Hepatocyte (in vitro differentiated cells): ENCODE results near the gene RFT1. TPM values are rescaled to one million over a fixed set of nuclear protein-coding genes. Genes with fewer than 3 reads are reported as not detected.

Source experiments
- DNase-seq: peaks from one replicate; pipeline ENCODE4 v3.0.0-alpha.2; 2016; ENCODE audit warnings: low spot score
- H2AFZ ChIP-seq: fragments of 200-600 bp; sonication (generic); 2 replicates; pipeline ENCODE4 v1.6.0; 2016; ENCODE audit warnings: antibody characterized with exemption, mild to moderate bottlenecking
- H3K27ac ChIP-seq: fragments of 200-600 bp; sonication (generic); 2 replicates; pipeline ENCODE4 v1.5.1; 2016; ENCODE audit warnings: mild to moderate bottlenecking
- H3K27me3 ChIP-seq: fragments of 200-600 bp; sonication (generic); 2 replicates; pipeline ENCODE4 v1.6.1; 2016
- H3K36me3 ChIP-seq: fragments of 200-600 bp; sonication (generic); replicated peaks from 2 replicates; pipeline ENCODE4 v1.5.1; 2016; ENCODE audit warnings: low read depth; ENCODE audit not compliant: insufficient read depth
- H3K4me1 ChIP-seq: fragments of 200-600 bp; sonication (generic); 2 replicates; pipeline ENCODE4 v1.5.1; 2016; ENCODE audit warnings: mild to moderate bottlenecking, moderate library complexity; ENCODE audit not compliant: insufficient read depth
- H3K4me2 ChIP-seq: fragments of 200-600 bp; sonication (generic); 2 replicates; pipeline ENCODE4 v1.6.0; 2016
- H3K4me3 ChIP-seq: fragments of 200-600 bp; sonication (generic); 2 replicates; pipeline ENCODE4 v1.5.1; 2016; ENCODE audit warnings: mild to moderate bottlenecking
- H3K79me2 ChIP-seq: fragments of 200-600 bp; sonication (generic); 2 replicates; pipeline ENCODE4 v1.6.0; 2017; ENCODE audit warnings: mild to moderate bottlenecking
- H3K9me2 ChIP-seq: fragments of 200-600 bp; sonication (generic); replicated peaks from 2 replicates; pipeline ENCODE4 v1.6.0; 2017; ENCODE audit warnings: mild to moderate bottlenecking; ENCODE audit not compliant: insufficient read depth
- H3K9me3 ChIP-seq: fragments of 200-600 bp; sonication (generic); 2 replicates; pipeline ENCODE4 v1.5.1; 2016; ENCODE audit warnings: low read depth, mild to moderate bottlenecking
- H4K20me1 ChIP-seq: fragments of 200-600 bp; sonication (generic); 2 replicates; pipeline ENCODE4 v1.6.0; 2016; ENCODE audit warnings: mild to moderate bottlenecking; ENCODE audit not compliant: insufficient read depth, poor library complexity, severe bottlenecking
- CTCF ChIP-seq: fragments of 200-600 bp; sonication (generic); IDR thresholded peaks from 2 replicates; pipeline ENCODE4 v1.5.1; 2016; ENCODE audit warnings: antibody characterized with exemption, mild to moderate bottlenecking; ENCODE audit not compliant: poor library complexity
- EZH2 ChIP-seq: fragments of 200-600 bp; sonication (generic); IDR thresholded peaks from 2 replicates; pipeline ENCODE4 v1.6.1; 2016; ENCODE audit warnings: antibody characterized with exemption, mild to moderate bottlenecking, borderline replicate concordance
- EZH2phosphoT487 ChIP-seq: fragments of 200-600 bp; sonication (generic); IDR thresholded peaks from one replicate; pipeline ENCODE4 v1.6.1; 2018; ENCODE audit warnings: antibody characterized with exemption, mild to moderate bottlenecking, low read depth, moderate library complexity; ENCODE audit not compliant: unreplicated experiment, severe bottlenecking
- WGBS: methylation state at CpG from one replicate; pipeline ENCODE4 v1.1.6; 2016; ENCODE audit warnings: low lambda C conversion rate; ENCODE audit errors: missing lambda C conversion rate; 5-methylcytosine and 5-hydroxymethylcytosine counted together
- polyA plus RNA-seq: library from polyadenylated mRNA; unstranded; fragments of >200 nt; fragmentation: Nextera tagmentation; extraction: Ambion mirVana; gene quantifications from 2 replicates; pipeline ENCODE4 v1.2.1, GENCODE V29; 2016
- total RNA-seq: library from RNA; depleted of rRNA; stranded (reverse); fragments of >200 nt; gene quantifications from 2 replicates; pipeline ENCODE4 v1.2.3, GENCODE V29; 2014

Gene RFT1
- total and polyA plus RNA-seq, 2 experiments from 2014 or later: 15.9 to 32.0 TPM

GRCh38 chr3:53123510-53123909, 6.7 kb downstream of the RFT1 start:
- H3K9me2 ChIP-seq: no peaks in the 10 kb centered on the region
- no peak for DNase-seq
- H2AFZ ChIP-seq: no peak overlapping the region
- no peak overlapping the region for H3K4me3 ChIP-seq
- peaks cover 5% of the 10 kb centered on the region for H3K79me2 ChIP-seq
- no peaks in the 10 kb centered on the region for H3K9me3 ChIP-seq
- no peak overlapping the region for H3K4me2 ChIP-seq
- H3K27me3 ChIP-seq: no peaks in the 10 kb centered on the region
- 95% methylated on average over 8 of the region's 8 CpGs for WGBS
- no peaks in the 10 kb centered on the region for H3K4me1 ChIP-seq
- H3K36me3 ChIP-seq: no peaks in the 10 kb centered on the region
- TF ChIP-seq EZH2 (no peak), CTCF (no peak)
- H4K20me1 ChIP-seq: no peaks in the 10 kb centered on the region
- H3K27ac ChIP-seq: no peak overlapping the region

GRCh38 chr3:53122933-53123305, 7.3 kb downstream of the RFT1 start:
- H3K9me2 ChIP-seq: no peaks in the 10 kb centered on the region
- H3K4me3 ChIP-seq: no peak overlapping the region
- H3K4me2 ChIP-seq: no peak overlapping the region
- TF ChIP-seq CTCF: no peak
- no peak for TF ChIP-seq EZH2
- H3K4me1 ChIP-seq: no peaks in the 10 kb centered on the region
- H2AFZ ChIP-seq: no peak overlapping the region
- H3K27ac ChIP-seq: no peak overlapping the region
- H3K27me3 ChIP-seq: no peaks in the 10 kb centered on the region
- H3K9me3 ChIP-seq: no peaks in the 10 kb centered on the region
- DNase-seq: no peak
- H4K20me1 ChIP-seq: no peaks in the 10 kb centered on the region
- WGBS: 96% methylated on average over 1 of the region's 1 CpG
- H3K36me3 ChIP-seq: no peaks in the 10 kb centered on the region
- H3K79me2 ChIP-seq: peaks cover 2% of the 10 kb centered on the region

DNA sequence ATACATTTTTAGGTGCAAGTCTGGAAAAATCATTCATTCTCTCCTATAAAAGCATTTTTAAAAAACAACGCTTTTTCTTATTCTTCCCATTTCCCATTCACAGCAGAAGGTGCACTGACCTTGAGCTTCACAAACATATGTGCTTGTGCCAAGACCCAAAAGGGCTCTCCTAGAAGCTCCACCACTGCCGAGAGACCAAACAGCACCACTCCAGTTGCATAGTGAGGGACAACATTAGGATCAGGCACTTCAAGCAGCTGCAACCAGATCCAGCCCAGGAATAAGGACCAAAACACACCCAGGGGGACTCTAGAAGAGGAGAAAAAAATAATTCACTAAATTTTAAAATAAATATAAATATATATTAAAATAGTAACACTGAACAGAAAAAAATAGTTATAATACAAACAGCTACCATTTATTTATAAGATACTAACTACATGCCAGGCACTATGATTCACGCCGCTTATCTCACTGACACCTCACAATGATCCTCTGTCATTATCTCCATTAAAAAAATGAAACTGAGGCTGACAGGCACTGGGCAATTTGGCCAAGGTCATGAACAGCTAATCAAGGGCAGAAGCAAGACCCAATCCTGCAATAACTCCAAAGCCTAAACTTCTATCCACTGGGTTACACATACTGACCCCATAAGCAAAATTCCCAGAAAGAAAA, 7.8 kb downstream of the RFT1 start:
- Histone ChIP-seq H3K79me2 (no peaks in the 10 kb centered on the region), H2AFZ (no peak overlapping the region), H3K27ac (no peak overlapping the region), H3K4me1 (no peaks in the 10 kb centered on the region), H3K9me3 (no peaks in the 10 kb centered on the region), H4K20me1 (no peaks in the 10 kb centered on the region), H3K27me3 (no peaks in the 10 kb centered on the region), H3K9me2 (no peaks in the 10 kb centered on the region), H3K36me3 (no peaks in the 10 kb centered on the region), H3K4me2 (no peak overlapping the region), H3K4me3 (no peak overlapping the region)
- no peak for DNase-seq
- WGBS: 98% methylated on average over 4 of the region's 4 CpGs
- TF ChIP-seq CTCF: no peak
- no peak for TF ChIP-seq EZH2
- TF ChIP-seq EZH2phosphoT487: no peak

DNA sequence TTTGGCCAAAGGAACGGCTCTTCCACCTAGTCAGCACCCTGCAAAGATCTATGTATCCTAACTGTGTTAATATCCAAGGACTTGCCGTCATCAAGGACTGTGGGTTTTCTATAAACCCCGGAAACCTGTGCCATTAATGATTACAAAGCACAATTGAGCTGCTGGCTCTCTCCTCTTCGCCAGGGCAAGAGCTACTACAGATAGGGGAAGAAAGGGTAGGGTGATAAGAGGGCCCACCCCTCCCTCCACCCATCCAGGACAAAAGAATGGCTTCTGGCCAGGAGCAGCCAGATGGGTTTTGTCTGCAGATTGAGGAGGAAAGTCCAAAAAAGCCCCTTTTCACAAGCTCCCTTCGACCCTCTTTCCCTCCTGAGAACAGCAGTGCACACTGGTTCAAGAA, 9.9 kb downstream of the RFT1 start:
- Histone ChIP-seq H3K4me1 (no peaks in the 10 kb centered on the region), H3K36me3 (no peaks in the 10 kb centered on the region), H3K4me3 (no peak overlapping the region), H3K79me2 (no peaks in the 10 kb centered on the region), H2AFZ (no peak overlapping the region), H3K27ac (no peak overlapping the region), H3K9me3 (no peaks in the 10 kb centered on the region), H4K20me1 (no peaks in the 10 kb centered on the region), H3K4me2 (no peak overlapping the region), H3K9me2 (no peaks in the 10 kb centered on the region), H3K27me3 (no peaks in the 10 kb centered on the region)
- TF ChIP-seq CTCF (no peak), EZH2phosphoT487 (no peak), EZH2 (no peak)
- DNase-seq: no peak
- 81% methylated on average over 5 of the region's 5 CpGs for WGBS
